HEK293T (cell line): ENCODE data around the gene GALNT16.

Source experiments
- BHLHE40 ChIP-seq: fragments of 450-650 bp; IDR thresholded peaks from 2 replicates; pipeline ENCODE4 v1.6.1; 2016; ENCODE audit warnings: mild to moderate bottlenecking, moderate library complexity, borderline replicate concordance
- CTBP1 ChIP-seq: fragments of 450-650 bp; IDR thresholded peaks from 2 replicates; pipeline ENCODE4 v1.6.1; 2016; ENCODE audit warnings: borderline replicate concordance
- ELF4 ChIP-seq: fragments of 450-650 bp; IDR thresholded peaks from 2 replicates; pipeline ENCODE4 v1.6.1; 2017; ENCODE audit warnings: antibody characterized with exemption
- FOXA1 ChIP-seq: fragments of 450-650 bp; IDR thresholded peaks from 2 replicates; pipeline ENCODE4 v1.6.1; 2016; ENCODE audit warnings: mild to moderate bottlenecking
- FOXM1 ChIP-seq: fragments of 450-650 bp; IDR thresholded peaks from 2 replicates; pipeline ENCODE4 v1.6.1; 2017; ENCODE audit warnings: mild to moderate bottlenecking, borderline replicate concordance
- L3MBTL2 ChIP-seq: fragments of 450-650 bp; conservative IDR thresholded peaks from 2 replicates; pipeline ENCODE4 v1.6.1; 2016; ENCODE audit warnings: mild to moderate bottlenecking
- NFRKB ChIP-seq: fragments of 450-650 bp; IDR thresholded peaks from 2 replicates; pipeline ENCODE4 v1.6.1; 2016; ENCODE audit warnings: mild to moderate bottlenecking, moderate library complexity
- SP1 ChIP-seq: fragments of 450-650 bp; IDR thresholded peaks from 2 replicates; pipeline ENCODE4 v1.6.1; 2017
- TARDBP ChIP-seq: fragments of 450-650 bp; IDR thresholded peaks from 2 replicates; pipeline ENCODE4 v1.6.1; 2016
- ZNF384 ChIP-seq: fragments of 450-650 bp; IDR thresholded peaks from 2 replicates; pipeline ENCODE4 v1.6.1; 2016

GRCh38 chr14:69345402-69345801 is 85.4 kb downstream of the GALNT16 start:
- TF ChIP-seq FOXA1: no peak
- no peak for TF ChIP-seq SP1
- no peak for TF ChIP-seq BHLHE40
- TF ChIP-seq FOXM1: no peak
- no peak for TF ChIP-seq CTBP1
- no peak for TF ChIP-seq NFRKB
- no peak for TF ChIP-seq L3MBTL2
- no peak for TF ChIP-seq TARDBP
- no peak for TF ChIP-seq ZNF384
- TF ChIP-seq ELF4: no peak
